Kidney (tissue), 14 donors: Measurements from ENCODE around the gene ANKMY1. TPM values are rescaled to one million over a fixed set of nuclear protein-coding genes. Genes with fewer than 3 reads are reported as not detected.

Experiments
- DNase-seq, 5 donors: peaks; one replicate each; pipeline ENCODE4 v3.0.0-alpha.2; 2013 to 2020
- FAIRE-seq: peaks from 2 replicates; lab custom pipeline; 2012; peaks lifted over from hg19 to GRCh38; lab: Jason Lieb, UNC
- H3K27ac ChIP-seq, 2 donors: one replicate each; pipeline ENCODE4 v1.7.0; 2013; ENCODE audit warnings: low read depth in 2 of 2, low read length in 2 of 2, inconsistent platforms in 1 of 2
- H3K27me3 ChIP-seq: one replicate; pipeline ENCODE4 v1.7.1; 2013; ENCODE audit warnings: low read length, inconsistent platforms; ENCODE audit not compliant: control insufficient read depth, insufficient read depth
- H3K36me3 ChIP-seq, 3 donors: one replicate each; pipeline versions ENCODE4 v1.7.0 to v1.7.1; 2013; ENCODE audit warnings: low read length in 3 of 3, control low read depth in 1 of 3, inconsistent platforms in 1 of 3; ENCODE audit not compliant: insufficient read depth in 3 of 3, control insufficient read depth in 2 of 3
- H3K4me1 ChIP-seq, 3 donors: one replicate each; pipeline versions ENCODE4 v1.7.0 to v1.7.1; 2013; ENCODE audit warnings: low read length in 3 of 3, inconsistent platforms in 1 of 3, low read depth in 1 of 3; ENCODE audit not compliant: control insufficient read depth in 2 of 3, insufficient read depth in 2 of 3
- H3K4me3 ChIP-seq, 3 donors: one replicate each; pipeline versions ENCODE4 v1.7.0 to v1.8.1; 2013; ENCODE audit warnings: low read length in 3 of 3, control low read depth in 1 of 3, inconsistent platforms in 1 of 3
- H3K9ac ChIP-seq, 3 donors: one replicate each; pipeline versions ENCODE4 v1.7.0 to v1.7.1; 2013; ENCODE audit warnings: low read length in 3 of 3, control low read depth in 1 of 3, inconsistent platforms in 1 of 3
- H3K9me3 ChIP-seq, 3 donors: one replicate each; pipeline versions ENCODE4 v1.7.0 to v1.7.1; 2013; ENCODE audit warnings: low read length in 3 of 3, control low read depth in 1 of 3, inconsistent platforms in 1 of 3; ENCODE audit not compliant: control insufficient read depth in 2 of 3, insufficient read depth in 1 of 3
- intact Hi-C: fragments of 100-400 bp; cut with DNase I; formaldehyde crosslinking; loops from one replicate; pipeline ENCODE4 v1.11.1; 2022
- polyA plus RNA-seq: library from polyadenylated mRNA; stranded (reverse); fragments of 350-450 nt; fragmentation: Illumina TruSeq; extraction: RNeasy Lipid Tissue Mini Kit (QIAGEN cat#74804); gene quantifications from one replicate; pipeline ENCODE4 v1.2.3, GENCODE V29; 2014; ENCODE audit warnings: low read depth, low replicate concordance; ENCODE audit not compliant: insufficient read depth
- total RNA-seq: library from RNA; stranded (reverse); fragmentation: NEBNext Ultra II Directional; extraction: Animal tissue kit (Norgen Biotek cat#: 25700); gene quantifications from one replicate; pipeline ENCODE4 v1.2.1, GENCODE V29; 2021
- TF ChIP-seq, protein P1 (sequence below): IDR thresholded peaks from 3 replicates; pipeline ENCODE4 v1.5.1; 2012; ENCODE audit warnings: mild to moderate bottlenecking, moderate library complexity, borderline replicate concordance; ENCODE audit not compliant: insufficient read depth; ENCODE audit errors: extremely low read depth
- donor health status: control.
- donor health status: control.
- donor health status: control.
- donor health status: control.
- donor health status: control.
- donor health status: DM: yes; HTN: yes; CAD: no.
- donor health status: Normal renal cell carcinoma (clear cell type).

Gene ANKMY1
- total and polyA plus RNA-seq, 2 donors from 2014 or later = 3.0 to 22.1 TPM

DNA sequence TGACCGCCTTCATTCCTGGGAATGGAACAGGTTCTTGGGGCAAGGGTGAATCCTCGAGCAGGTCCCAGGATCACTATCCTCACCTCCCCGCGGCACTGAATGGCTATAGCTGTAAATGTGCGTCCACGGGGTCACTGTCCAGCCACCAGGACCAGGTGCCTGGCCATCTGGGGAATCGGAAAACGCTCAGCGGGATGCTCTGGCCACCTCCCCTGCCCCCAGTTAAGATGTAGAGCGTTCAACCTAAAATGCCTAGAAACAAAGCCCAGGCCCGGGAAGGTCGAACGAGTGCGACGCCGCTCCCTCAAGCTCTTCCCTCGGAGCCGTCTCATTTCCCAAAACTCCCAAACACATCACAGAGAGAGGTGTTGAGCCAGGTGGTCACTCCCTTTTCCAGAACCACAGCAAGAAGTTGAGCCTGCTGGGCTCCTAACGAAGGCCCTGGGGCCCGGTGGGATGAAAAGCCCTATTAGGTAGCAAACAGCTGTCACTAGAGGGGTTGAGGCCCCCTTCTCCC, 28.0 kb upstream of the ANKMY1 start:
- H3K9me3 ChIP-seq = no peaks in the 10 kb centered on the region
- no peaks in the 10 kb centered on the region for H3K27me3 ChIP-seq
- TF ChIP-seq, protein P1, sequence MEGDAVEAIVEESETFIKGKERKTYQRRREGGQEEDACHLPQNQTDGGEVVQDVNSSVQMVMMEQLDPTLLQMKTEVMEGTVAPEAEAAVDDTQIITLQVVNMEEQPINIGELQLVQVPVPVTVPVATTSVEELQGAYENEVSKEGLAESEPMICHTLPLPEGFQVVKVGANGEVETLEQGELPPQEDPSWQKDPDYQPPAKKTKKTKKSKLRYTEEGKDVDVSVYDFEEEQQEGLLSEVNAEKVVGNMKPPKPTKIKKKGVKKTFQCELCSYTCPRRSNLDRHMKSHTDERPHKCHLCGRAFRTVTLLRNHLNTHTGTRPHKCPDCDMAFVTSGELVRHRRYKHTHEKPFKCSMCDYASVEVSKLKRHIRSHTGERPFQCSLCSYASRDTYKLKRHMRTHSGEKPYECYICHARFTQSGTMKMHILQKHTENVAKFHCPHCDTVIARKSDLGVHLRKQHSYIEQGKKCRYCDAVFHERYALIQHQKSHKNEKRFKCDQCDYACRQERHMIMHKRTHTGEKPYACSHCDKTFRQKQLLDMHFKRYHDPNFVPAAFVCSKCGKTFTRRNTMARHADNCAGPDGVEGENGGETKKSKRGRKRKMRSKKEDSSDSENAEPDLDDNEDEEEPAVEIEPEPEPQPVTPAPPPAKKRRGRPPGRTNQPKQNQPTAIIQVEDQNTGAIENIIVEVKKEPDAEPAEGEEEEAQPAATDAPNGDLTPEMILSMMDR = no peak
- peaks cover 0 to 5% (median 0%) of the 10 kb centered on the region in 3 donors for H3K36me3 ChIP-seq
- H3K4me3 ChIP-seq = peak overlapping the region; percentile 82 to 97 (median 88)
- peaks cover 6 to 28% (median 25%) of the 10 kb centered on the region in 3 donors for H3K4me1 ChIP-seq
- H3K9ac ChIP-seq = peak overlapping the region; percentile 78 to 99 (median 84)
- FAIRE-seq (no peak), DNase-seq (peak in 1 of 5 donors; percentile 74)
- H3K27ac ChIP-seq = peak overlapping the region; percentile 82 to 89
- intact Hi-C loops = no loop called here

DNA sequence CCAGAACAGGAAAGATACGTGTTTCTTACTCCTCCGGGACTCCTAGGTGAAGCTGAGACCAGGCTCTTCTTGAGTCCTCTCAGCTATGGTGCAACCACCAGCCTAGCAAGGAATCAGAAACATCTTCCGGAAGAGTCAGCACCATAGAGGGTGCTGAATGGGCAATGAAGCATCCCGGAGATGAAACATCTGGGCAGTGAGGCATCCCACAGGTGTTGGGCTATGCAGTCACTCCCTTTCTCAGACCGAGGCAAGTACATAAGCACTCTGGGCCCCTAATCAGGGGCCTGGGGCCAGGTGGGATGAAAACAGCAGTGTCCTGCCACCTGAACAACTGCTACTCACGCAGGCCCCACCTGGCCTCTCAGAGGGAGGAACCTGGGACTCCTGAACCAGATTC, 27.3 kb upstream of the ANKMY1 start:
- peak in 1 of 5 donors; percentile 71 for DNase-seq
- peak overlapping the region; percentile 82 to 97 (median 88) for H3K4me3 ChIP-seq

DNA sequence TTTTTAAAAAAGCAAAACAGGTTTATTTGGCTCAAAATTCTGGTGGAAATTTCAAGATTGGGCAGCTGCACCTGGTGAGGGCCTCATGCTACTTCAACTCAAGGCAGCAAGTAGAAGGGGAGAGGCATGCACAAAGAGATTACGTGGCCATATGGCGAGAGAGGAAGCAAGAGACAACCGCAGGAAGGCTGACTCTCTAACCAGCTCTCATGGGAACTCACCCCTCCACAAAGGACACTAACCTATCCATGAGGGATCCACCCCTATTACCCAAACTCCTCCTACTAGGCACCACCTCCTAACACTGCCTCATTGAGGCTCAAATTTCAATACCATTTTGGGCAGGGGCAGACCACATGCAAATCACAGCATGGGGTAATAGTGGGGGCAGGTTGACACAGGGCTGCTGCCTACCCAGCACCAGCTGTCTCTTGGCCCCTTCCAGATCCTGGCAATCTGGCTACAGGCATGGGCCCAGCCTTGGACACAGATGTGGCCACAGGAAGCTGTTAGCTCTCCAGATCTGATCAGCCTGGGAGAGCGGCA, 26.8 kb upstream of the ANKMY1 start:
- peak overlapping the region in 1 of 3 donors; percentile 99 for H3K9ac ChIP-seq
- no peaks in the 10 kb centered on the region for H3K36me3 ChIP-seq
- TF ChIP-seq, protein P1 = no peak
- intact Hi-C loops = no loop called here
- H3K4me3 ChIP-seq = peak overlapping the region in 2 of 3 donors; percentile 26 to 97
- H3K27me3 ChIP-seq = no peaks in the 10 kb centered on the region
- FAIRE-seq = no peak
- DNase-seq = peak in 1 of 5 donors; percentile 48
- no peaks in the 10 kb centered on the region for H3K9me3 ChIP-seq
- peaks cover 6 to 34% (median 25%) of the 10 kb centered on the region in 3 donors for H3K4me1 ChIP-seq
- no peak overlapping the region for H3K27ac ChIP-seq

More for the DNA sequence above, 27.3 kb upstream of the ANKMY1 start:
- Histone ChIP-seq H3K9ac (peak overlapping the region in 2 of 3 donors; percentile 0 to 99), H3K9me3 (no peaks in the 10 kb centered on the region), H3K27ac (no peak overlapping the region), H3K36me3 (peaks cover 0 to 5% (median 0%) of the 10 kb centered on the region in 3 donors), H3K27me3 (no peaks in the 10 kb centered on the region), H3K4me1 (peaks cover 6 to 30% (median 25%) of the 10 kb centered on the region in 3 donors)
- intact Hi-C loops = no loop called here
- TF ChIP-seq, protein P1 = no peak
- no peak for FAIRE-seq
